Tibial nerve (tissue), 3 donors: ENCODE results near the gene ZNF2.

ENCODE experiments used
- POLR2A ChIP-seq, 2 donors: fragments of 450-650 bp; IDR thresholded peaks; one replicate each; pipeline ENCODE4 v1.6.1; 2017; ENCODE audit warnings: antibody characterized with exemption in 2 of 2, mild to moderate bottlenecking in 2 of 2, moderate library complexity in 2 of 2
- TF ChIP-seq, protein P1 (sequence below), 5 experiments: fragments of 200-600 bp in 3 of 5; fragments of 450-650 bp in 2 of 5; sonication (generic) in 3 of 5; IDR thresholded peaks; one replicate each; pipeline ENCODE4 v1.5.1; 2016 to 2019; ENCODE audit warnings: antibody characterized with exemption in 5 of 5, mild to moderate bottlenecking in 3 of 5, moderate library complexity in 2 of 5

GRCh38 chr2:95185197-95185596 is 19.6 kb downstream of the ZNF2 start:
- no peak for TF ChIP-seq POLR2A (IDR thresholded peaks at IDR 0.05)
- TF ChIP-seq, protein P1, sequence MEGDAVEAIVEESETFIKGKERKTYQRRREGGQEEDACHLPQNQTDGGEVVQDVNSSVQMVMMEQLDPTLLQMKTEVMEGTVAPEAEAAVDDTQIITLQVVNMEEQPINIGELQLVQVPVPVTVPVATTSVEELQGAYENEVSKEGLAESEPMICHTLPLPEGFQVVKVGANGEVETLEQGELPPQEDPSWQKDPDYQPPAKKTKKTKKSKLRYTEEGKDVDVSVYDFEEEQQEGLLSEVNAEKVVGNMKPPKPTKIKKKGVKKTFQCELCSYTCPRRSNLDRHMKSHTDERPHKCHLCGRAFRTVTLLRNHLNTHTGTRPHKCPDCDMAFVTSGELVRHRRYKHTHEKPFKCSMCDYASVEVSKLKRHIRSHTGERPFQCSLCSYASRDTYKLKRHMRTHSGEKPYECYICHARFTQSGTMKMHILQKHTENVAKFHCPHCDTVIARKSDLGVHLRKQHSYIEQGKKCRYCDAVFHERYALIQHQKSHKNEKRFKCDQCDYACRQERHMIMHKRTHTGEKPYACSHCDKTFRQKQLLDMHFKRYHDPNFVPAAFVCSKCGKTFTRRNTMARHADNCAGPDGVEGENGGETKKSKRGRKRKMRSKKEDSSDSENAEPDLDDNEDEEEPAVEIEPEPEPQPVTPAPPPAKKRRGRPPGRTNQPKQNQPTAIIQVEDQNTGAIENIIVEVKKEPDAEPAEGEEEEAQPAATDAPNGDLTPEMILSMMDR (IDR thresholded peaks at IDR 0.05): no peak
